Mesendoderm (in vitro differentiated cells): Measurements from ENCODE around the gene LGALS7B. TPM values are rescaled to one million over a fixed set of nuclear protein-coding genes. Genes with fewer than 3 reads are reported as not detected.

Experiments
- DNase-seq: peaks from one replicate; pipeline ENCODE4 v3.0.0; 2013
- H2AK5ac ChIP-seq: 2 replicates; pipeline ENCODE4 v1.6.1; 2013; ENCODE audit warnings: low read length, inconsistent platforms
- H2BK120ac ChIP-seq: 2 replicates; pipeline ENCODE4 v1.6.1; 2013; ENCODE audit warnings: low read depth, mild to moderate bottlenecking, low read length, moderate library complexity, mixed read lengths
- H2BK15ac ChIP-seq: replicated peaks from 2 replicates; pipeline ENCODE4 v1.6.1; 2013; ENCODE audit warnings: low read depth, mild to moderate bottlenecking, moderate library complexity
- H2BK5ac ChIP-seq: 2 replicates; pipeline ENCODE4 v1.6.1; 2013; ENCODE audit warnings: low read length, inconsistent platforms
- H3K18ac ChIP-seq: 2 replicates; pipeline ENCODE4 v1.6.1; 2013; ENCODE audit warnings: mild to moderate bottlenecking, low read length, mixed read lengths
- H3K23ac ChIP-seq: one replicate; pipeline ENCODE4 v1.6.1; 2013; ENCODE audit warnings: low read length
- H3K27ac ChIP-seq: 2 replicates; pipeline ENCODE4 v1.5.1; 2013; ENCODE audit warnings: low read depth, mild to moderate bottlenecking, inconsistent platforms, low read length, moderate library complexity
- H3K27me3 ChIP-seq: 2 replicates; pipeline ENCODE4 v1.6.1; 2013; ENCODE audit warnings: low read length, control low read depth, mild to moderate bottlenecking, inconsistent platforms; ENCODE audit not compliant: insufficient read depth, poor library complexity
- H3K36me3 ChIP-seq: 2 replicates; pipeline ENCODE4 v1.6.1; 2013; ENCODE audit warnings: low read length, inconsistent platforms; ENCODE audit not compliant: control insufficient read depth, insufficient read depth
- H3K4ac ChIP-seq: one replicate; pipeline ENCODE4 v1.6.1; 2013; ENCODE audit warnings: low read depth, mild to moderate bottlenecking, low read length, moderate library complexity
- H3K4me1 ChIP-seq: 2 replicates; pipeline ENCODE4 v1.6.1; 2013; ENCODE audit warnings: low read depth, low read length, inconsistent platforms; ENCODE audit not compliant: control insufficient read depth
- H3K4me2 ChIP-seq: 2 replicates; pipeline ENCODE4 v1.6.1; 2013; ENCODE audit warnings: low read length
- H3K4me3 ChIP-seq: 2 replicates; pipeline ENCODE4 v1.5.1; 2013; ENCODE audit warnings: mild to moderate bottlenecking, low read length
- H3K56ac ChIP-seq: one replicate; pipeline ENCODE4 v1.6.1; 2013; ENCODE audit warnings: low read length
- H3K79me1 ChIP-seq: 2 replicates; pipeline ENCODE4 v1.6.1; 2013; ENCODE audit warnings: low read length, inconsistent platforms
- H3K79me2 ChIP-seq: 2 replicates; pipeline ENCODE4 v1.6.1; 2013; ENCODE audit warnings: mild to moderate bottlenecking, low read length; ENCODE audit not compliant: control insufficient read depth, insufficient read depth
- H3K9ac ChIP-seq: 2 replicates; pipeline ENCODE4 v1.6.1; 2013; ENCODE audit warnings: low read length, inconsistent platforms
- H4K5ac ChIP-seq: one replicate; pipeline ENCODE4 v1.6.1; 2013; ENCODE audit warnings: low read length
- H4K8ac ChIP-seq: one replicate; pipeline ENCODE4 v1.6.1; 2013; ENCODE audit warnings: low read depth, mild to moderate bottlenecking, control low read depth, low read length, moderate library complexity
- WGBS: extraction: QIAGEN DNeasy Blood & Tissue Kit; methylation state at CpG from one replicate; pipeline ENCODE4 v1.1.7; 2013; ENCODE audit warnings: low lambda C conversion rate, missing lambda C conversion rate; ENCODE audit not compliant: insufficient coverage; ENCODE audit errors: extremely low coverage; 5-methylcytosine and 5-hydroxymethylcytosine counted together
- small RNA-seq: library from polyadenylated mRNA; stranded (forward); fragments of <200 nt; extraction: miRNeasy Mini kit (QIAGEN cat#:217004); gene quantifications from one replicate; pipeline ENCODE3, GENCODE V24; 2013; ENCODE audit not compliant: insufficient read depth

Gene LGALS7B

DNA sequence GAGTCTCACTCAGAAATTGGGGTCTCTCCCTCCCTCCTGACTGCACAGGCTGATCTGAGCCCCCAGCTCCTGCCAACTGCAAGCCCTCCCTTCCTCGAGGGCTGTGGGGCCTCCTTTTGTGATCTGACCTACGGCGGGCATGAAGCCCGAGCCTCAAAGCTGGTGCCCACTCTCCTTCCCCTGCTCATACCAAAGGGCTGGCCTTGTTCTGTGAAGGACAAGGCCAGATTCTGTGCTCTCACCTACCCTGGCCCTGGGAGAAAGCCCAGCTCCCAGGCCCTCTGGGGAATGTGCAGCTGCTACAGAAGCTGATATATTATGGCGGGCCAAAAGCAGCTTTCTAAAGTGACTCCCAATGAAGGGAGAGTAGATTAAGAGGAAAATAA is 51.6 kb downstream of the LGALS7B start:
- Histone ChIP-seq H3K4me2 (no peak overlapping the region), H4K8ac (no peak overlapping the region), H3K18ac (no peak overlapping the region), H3K79me1 (peaks cover 26% of the 10 kb centered on the region), H2BK15ac (no peak overlapping the region), H4K5ac (no peak overlapping the region), H3K9ac (no peak overlapping the region), H3K4me1 (no peaks in the 10 kb centered on the region), H3K56ac (no peak overlapping the region), H2BK5ac (no peak overlapping the region), H3K27me3 (no peaks in the 10 kb centered on the region), H3K4me3 (no peak overlapping the region), H3K4ac (no peak overlapping the region), H3K79me2 (peaks cover 25% of the 10 kb centered on the region), H2BK120ac (no peak overlapping the region), H3K27ac (no peak overlapping the region), H2AK5ac (no peak overlapping the region), H3K36me3 (peaks cover 63% of the 10 kb centered on the region), H3K23ac (no peak overlapping the region)
- DNase-seq: no peak
- WGBS: no CpG with 5 or more reads among the region's 5 CpGs

Small RNA genes lying within 50 kb of the gene (small RNA-seq; reads per million reads assigned to genes)
- gene RNU6-140P: not detected
